GM18526 (cell line): ENCODE data around the gene SLC2A6.

Source experiments
- POLR2A ChIP-seq: IDR thresholded peaks from 3 replicates; pipeline ENCODE4 v1.6.1; 2011; ENCODE audit not compliant: insufficient read length; ENCODE audit errors: extremely low read depth

SLC2A6 gene

GRCh38 chr9:133477461-133477860 lies 1.4 kb downstream of the SLC2A6 start:
- TF ChIP-seq POLR2A = no peak

- no peak for TF ChIP-seq POLR2A
Measured at GRCh38 chr9:133476941-133477340, 2.0 kb downstream of the SLC2A6 start.

- no peak for TF ChIP-seq POLR2A
Measured at GRCh38 chr9:133476036-133476931, 2.6 kb downstream of the SLC2A6 start.

DNA sequence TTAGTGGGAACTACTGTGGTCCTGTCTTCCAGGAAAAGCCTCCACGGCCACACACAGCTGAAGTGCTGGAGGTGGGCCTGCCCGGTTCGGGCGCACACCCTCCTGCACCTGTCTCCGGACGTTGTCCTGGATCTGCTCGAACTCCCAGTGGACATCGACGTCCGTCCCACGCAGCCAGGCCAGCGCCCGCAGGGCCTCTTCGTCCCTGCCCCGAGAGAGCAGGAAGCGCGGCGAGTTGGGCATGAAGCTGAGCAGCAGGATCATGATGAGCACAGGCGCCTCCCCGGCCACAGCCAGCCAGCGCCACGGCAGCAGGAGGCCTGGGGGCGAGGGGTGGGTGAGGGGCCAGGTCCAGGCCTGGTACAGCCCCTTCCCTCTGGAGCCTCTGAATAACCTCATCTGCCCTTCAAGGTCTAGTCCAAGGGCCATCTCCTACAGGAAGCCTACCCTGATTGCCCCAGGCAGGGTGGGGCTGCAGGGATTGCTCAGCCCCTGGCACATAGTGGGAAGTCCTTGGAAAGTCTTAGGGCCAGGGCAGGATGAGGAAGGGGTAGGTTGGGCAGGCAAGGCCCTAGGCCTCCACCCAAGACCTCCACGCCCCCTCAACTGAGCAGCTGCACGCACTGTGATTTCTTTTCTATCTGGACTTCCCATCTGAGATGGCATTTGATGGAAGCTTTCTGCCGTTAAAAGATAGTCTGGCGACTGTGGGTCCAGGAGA lies 3.4 kb downstream of the SLC2A6 start:
- TF ChIP-seq POLR2A = no peak

DNA sequence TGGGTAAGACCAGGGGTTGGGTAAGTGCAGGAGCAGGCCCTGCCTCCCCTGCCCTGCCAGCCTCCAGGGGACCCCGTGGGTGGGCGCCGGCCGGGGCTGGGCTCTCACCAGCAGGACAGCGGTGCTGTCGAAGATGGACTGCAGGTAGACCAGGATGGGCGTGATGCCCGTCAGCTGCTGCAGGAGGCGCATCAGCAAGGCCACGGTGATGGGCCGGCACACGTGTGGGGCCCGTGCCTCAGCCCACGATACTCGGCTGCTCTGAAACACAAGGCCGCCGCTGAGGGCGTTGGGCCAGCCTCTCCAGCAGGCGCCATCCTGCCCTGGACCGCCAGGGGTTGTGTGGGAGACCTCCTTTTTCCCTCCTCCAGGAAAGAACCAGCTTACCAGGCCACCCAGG lies 4.0 kb downstream of the SLC2A6 start:
- TF ChIP-seq POLR2A = no peak

GRCh38 chr9:133474215-133474614 lies 4.7 kb downstream of the SLC2A6 start:
- TF ChIP-seq POLR2A = no peak

DNA sequence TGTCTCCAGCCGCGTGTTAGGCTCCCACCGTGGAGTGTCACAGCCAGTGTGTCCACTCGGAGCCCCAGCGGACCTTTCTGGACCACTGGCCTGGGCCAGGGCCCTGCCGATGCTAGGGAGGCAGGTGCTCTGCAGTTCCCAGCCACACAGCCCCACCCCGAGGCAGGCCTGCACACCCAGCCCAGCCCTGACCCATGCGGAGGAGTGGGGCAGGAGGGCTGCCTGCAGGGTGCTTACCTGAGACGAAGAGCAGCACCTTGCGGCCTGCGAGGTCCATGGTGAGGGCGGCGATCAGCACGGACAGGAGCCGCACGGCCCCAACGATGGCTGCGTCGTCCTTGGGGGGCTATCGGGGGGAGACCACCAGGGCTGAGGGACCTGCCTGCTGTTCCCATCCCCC lies 5.2 kb downstream of the SLC2A6 start:
- no peak for TF ChIP-seq POLR2A

DNA sequence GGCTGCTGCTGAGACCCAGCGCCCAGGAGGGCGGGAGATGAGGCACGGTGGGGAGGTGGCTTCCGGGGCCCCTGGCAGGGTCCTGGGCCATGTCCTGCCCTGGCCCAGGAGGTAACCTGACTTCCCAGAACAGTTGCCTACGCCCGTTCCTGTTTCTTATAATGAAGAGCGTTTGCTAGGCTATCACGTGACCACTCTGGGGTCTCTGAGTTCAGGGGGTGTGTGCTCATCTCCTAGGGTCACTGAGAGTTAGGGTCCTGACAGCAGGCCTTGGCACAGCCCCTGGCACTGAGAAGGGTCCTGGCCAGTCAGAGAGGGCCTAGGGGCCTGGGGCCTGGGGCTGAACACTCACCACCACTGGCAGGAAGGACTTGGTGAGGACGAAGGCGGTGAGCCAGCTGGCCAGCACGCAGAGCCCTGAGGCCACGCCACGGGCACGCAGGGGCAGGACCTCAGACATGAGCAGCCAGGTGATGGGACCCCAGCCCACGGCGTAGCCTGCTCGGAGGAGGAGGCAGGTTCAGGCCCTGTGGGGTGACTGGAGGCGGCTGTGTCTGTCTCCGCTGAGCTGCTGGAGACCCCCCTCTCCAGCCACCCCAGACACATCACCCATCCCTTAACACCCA lies 6.0 kb downstream of the SLC2A6 start:
- no peak for TF ChIP-seq POLR2A

GRCh38 chr9:133472277-133472645 lies 6.6 kb downstream of the SLC2A6 start:
- no peak for TF ChIP-seq POLR2A

GRCh38 chr9:133471551-133472276 lies 7.2 kb downstream of the SLC2A6 start:
- TF ChIP-seq POLR2A = no peak

DNA sequence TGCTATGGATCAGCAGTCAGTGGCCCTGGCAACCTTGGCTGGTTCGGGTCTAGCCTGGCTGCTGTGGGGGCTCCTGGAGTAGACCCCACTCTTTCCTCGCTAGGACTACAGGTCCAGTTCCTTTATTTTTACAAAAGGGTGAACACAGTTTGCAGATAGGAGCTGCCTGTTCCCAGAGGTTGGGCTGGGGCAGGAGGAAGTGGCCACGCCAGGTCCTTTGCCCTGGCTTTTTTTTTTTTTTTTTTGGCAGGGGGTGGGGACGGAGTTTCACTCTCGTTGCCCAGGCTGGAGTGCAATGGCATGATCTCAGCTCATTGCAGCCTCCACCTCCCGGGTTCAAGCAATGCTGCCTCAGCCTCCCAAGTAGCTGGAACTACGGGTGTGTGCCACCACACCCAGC lies 7.9 kb downstream of the SLC2A6 start:
- TF ChIP-seq POLR2A = no peak

DNA sequence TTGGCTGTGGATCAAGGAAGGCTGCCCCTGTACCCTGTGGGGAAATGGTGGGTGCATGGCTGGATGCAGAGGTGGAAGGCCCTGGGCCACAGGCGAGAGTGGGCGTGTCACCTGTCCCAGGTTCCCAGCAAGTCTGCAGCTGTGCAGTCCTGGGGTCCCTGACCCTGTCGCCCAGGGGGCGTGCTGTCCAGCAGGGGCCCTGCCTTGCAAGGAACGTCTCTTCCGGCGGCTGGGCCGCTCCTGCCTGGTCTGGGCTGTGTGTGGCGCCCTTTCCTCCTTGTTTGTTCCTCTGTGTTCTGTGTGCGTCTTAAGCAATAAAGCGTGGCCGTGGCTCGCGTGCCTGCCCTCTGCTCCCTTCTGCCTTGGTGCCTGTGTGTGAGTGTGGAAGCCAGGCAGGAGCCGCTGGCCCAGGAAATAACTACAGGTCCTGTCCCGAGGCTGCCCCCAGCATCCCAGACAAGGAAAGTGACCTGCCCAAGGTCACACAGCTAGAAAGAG lies 8.4 kb downstream of the SLC2A6 start:
- no peak for TF ChIP-seq POLR2A

DNA sequence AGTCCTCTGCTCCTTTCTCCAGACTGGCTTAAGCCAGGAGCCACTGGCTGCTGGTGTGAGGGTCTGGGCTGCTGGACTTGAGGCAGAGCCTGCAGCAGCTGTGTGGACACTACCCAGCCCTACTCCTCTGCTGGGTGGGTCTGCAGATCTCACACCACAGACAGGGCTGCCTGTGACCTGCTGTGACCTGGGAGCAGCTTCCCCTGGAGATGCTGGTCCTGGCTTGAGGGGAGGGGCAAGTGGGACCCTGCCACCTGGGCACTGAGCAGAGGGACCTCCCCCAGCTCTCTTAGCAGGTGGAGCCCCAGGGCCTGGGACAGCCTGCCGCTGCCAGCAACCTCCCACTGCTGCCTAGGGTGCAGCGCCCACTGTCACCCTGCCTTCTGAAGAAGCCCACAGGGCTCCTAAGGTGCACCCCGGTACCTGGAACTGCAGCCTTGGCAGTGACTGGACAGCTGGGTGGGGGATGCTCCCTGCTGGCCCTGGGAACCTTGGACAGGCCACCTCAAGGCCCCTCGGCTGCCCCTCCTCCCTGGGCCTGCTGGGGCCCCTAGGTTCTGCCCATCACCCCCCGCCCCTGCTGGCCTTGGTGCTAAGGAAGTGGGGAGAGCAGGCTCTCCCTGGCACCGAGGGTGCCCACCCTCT lies 10.0 kb downstream of the SLC2A6 start:
- peak; percentile 26 for TF ChIP-seq POLR2A

DNA sequence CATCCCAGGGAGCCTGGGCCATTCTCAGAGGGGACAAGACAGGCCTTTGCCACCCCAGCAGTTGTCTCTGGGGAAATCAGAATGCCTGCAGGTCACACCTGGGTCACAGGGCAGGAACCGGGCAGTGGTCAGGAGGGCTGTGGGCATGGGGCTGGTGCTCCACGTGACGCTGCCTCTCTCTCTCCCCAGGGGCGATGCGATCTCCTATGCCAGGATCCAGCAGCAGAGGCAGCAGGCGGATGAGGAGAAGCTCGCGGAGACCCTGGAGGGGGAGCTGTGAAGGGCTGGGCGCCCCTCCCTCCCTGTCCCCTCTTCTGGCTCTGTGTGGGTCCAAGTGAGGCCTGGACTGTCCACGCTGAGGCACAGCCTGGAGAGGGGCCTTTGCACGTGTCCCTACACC lies 10.5 kb downstream of the SLC2A6 start:
- no peak for TF ChIP-seq POLR2A

DNA sequence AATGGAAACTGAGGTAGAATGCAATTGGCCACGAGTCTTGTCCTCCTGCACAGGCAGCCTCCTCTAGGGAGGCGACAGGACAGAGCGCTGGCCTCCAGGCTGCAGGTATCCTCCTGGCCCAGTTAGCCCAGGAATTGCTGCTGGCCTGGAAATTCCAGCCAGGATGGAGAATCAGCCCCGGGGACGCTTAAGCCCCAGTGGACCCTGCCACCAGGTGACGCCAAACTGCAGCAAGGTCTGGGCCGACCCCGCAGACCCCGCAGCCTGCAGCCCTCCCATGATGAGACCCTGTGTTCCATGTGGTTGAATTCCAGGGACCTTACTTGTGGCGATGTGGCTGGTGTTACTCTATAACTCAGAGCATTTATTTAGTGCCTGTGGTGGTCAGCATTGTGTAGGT lies 11.8 kb downstream of the SLC2A6 start:
- TF ChIP-seq POLR2A = no peak
